ENCODE data around the gene XYLT2. TPM values are rescaled to one million over a fixed set of nuclear protein-coding genes. Genes with fewer than 3 reads are reported as not detected.
A peak's percentile ranks its signal among the peaks of the same experiment; 100 is the strongest.

Gene XYLT2
- total RNA-seq, 1 experiment from 2014 or later, result 39.7 TPM

DNA sequence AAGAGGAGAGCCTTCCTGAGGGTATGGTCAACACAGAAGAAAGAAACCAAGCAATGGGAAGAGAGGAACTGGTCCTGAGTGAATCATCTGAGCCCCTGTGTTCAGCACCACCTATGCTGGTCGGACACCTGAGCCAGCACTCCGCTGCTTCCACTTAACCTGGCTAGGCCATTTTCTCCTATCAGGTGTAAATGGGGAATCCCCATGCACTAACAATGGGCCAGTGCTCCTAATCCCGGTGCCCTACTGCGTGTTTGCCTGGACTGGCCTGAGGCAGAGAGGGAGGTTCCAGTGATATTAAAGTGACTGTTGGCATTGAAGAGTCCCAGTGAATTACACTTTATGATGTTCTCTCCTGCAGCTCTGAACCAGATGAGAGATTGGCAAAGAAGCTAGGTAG is 34.4 kb upstream of the XYLT2 start:
- DNase-seq (ENCODE audit: low spot score) (no peak), ATAC-seq (peak; percentile 73)
- no peak overlapping the region for H3K27ac Mint-ChIP-seq
- H3K9me3 Mint-ChIP-seq, result peaks cover 15% of the 10 kb centered on the region
- ChIA-PET POLR2A (no interaction called here), CTCF (interaction anchor here (1.0 to 1.4 kb wide), 4 partner anchors 38 to 217 kb away, joined by 3 to 5 read pairs (median 4); no protein-coding TSS in a partner anchor)
- no peak overlapping the region for H3K4me3 Mint-ChIP-seq
- H3K4me1 Mint-ChIP-seq, result peaks cover 25% of the 10 kb centered on the region
- H3K27me3 Mint-ChIP-seq (ENCODE audit: low read depth), result peaks cover 10% of the 10 kb centered on the region
- TF ChIP-seq TEAD1 (CRISPR knock-in tag; IDR thresholded peaks at IDR 0.05) (no peak), GABPB1 (CRISPR knock-in tag; IDR thresholded peaks at IDR 0.05) (no peak), FOXP1 (CRISPR knock-in tag; IDR thresholded peaks at IDR 0.05; ENCODE audit: borderline replicate concordance) (no peak), NR2C2 (CRISPR knock-in tag; IDR thresholded peaks at IDR 0.05) (no peak)
- TF ChIP-seq, protein P1, sequence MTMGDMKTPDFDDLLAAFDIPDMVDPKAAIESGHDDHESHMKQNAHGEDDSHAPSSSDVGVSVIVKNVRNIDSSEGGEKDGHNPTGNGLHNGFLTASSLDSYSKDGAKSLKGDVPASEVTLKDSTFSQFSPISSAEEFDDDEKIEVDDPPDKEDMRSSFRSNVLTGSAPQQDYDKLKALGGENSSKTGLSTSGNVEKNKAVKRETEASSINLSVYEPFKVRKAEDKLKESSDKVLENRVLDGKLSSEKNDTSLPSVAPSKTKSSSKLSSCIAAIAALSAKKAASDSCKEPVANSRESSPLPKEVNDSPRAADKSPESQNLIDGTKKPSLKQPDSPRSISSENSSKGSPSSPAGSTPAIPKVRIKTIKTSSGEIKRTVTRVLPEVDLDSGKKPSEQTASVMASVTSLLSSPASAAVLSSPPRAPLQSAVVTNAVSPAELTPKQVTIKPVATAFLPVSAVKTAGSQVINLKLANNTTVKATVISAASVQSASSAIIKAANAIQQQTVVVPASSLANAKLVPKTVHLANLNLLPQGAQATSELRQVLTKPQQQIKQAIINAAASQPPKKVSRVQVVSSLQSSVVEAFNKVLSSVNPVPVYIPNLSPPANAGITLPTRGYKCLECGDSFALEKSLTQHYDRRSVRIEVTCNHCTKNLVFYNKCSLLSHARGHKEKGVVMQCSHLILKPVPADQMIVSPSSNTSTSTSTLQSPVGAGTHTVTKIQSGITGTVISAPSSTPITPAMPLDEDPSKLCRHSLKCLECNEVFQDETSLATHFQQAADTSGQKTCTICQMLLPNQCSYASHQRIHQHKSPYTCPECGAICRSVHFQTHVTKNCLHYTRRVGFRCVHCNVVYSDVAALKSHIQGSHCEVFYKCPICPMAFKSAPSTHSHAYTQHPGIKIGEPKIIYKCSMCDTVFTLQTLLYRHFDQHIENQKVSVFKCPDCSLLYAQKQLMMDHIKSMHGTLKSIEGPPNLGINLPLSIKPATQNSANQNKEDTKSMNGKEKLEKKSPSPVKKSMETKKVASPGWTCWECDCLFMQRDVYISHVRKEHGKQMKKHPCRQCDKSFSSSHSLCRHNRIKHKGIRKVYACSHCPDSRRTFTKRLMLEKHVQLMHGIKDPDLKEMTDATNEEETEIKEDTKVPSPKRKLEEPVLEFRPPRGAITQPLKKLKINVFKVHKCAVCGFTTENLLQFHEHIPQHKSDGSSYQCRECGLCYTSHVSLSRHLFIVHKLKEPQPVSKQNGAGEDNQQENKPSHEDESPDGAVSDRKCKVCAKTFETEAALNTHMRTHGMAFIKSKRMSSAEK (CRISPR knock-in tag; IDR thresholded peaks at IDR 0.05; ENCODE audit: borderline replicate concordance), result no peak
- TF ChIP-seq, protein P2, sequence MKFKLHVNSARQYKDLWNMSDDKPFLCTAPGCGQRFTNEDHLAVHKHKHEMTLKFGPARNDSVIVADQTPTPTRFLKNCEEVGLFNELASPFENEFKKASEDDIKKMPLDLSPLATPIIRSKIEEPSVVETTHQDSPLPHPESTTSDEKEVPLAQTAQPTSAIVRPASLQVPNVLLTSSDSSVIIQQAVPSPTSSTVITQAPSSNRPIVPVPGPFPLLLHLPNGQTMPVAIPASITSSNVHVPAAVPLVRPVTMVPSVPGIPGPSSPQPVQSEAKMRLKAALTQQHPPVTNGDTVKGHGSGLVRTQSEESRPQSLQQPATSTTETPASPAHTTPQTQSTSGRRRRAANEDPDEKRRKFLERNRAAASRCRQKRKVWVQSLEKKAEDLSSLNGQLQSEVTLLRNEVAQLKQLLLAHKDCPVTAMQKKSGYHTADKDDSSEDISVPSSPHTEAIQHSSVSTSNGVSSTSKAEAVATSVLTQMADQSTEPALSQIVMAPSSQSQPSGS (CRISPR knock-in tag; IDR thresholded peaks at IDR 0.05; ENCODE audit: borderline replicate concordance, low read depth), result no peak
- TF ChIP-seq, protein P3, sequence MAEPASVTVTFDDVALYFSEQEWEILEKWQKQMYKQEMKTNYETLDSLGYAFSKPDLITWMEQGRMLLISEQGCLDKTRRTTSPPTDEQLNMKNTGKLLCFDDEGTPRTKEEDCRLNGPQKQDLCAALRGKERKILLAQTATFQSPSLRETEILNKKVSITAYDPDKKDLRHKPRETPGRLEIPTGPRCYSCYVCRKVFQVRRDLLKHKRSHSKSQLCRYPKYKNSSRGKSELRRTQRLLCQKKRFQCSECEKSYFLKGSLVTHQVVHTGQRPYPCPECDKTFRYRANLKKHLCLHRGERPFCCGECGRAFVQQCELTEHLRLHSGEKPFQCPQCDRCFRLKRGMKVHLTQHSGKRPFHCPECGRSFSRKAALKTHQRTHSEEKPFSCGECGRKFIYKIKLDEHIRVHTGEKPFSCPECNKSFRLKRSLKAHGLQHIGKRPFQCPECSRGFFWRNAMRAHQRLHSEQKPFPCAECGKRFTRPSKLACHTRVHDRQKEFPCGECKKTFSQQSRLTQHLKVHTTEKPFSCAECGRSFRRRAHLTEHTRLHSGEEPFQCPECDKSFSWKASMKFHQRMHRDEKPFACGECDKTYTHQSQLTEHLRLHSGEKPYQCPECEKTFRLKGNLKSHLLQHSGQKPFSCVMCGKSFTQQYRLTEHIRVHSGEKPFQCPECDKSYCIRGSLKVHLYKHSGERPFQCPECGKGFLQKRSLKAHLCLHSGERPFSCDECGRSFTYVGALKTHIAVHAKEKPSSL (CRISPR knock-in tag; conservative IDR thresholded peaks at IDR 0.05), result no peak
- H3K36me3 Mint-ChIP-seq, result peaks cover 3% of the 10 kb centered on the region; the same call in 1 of the 2 replicates

DNA sequence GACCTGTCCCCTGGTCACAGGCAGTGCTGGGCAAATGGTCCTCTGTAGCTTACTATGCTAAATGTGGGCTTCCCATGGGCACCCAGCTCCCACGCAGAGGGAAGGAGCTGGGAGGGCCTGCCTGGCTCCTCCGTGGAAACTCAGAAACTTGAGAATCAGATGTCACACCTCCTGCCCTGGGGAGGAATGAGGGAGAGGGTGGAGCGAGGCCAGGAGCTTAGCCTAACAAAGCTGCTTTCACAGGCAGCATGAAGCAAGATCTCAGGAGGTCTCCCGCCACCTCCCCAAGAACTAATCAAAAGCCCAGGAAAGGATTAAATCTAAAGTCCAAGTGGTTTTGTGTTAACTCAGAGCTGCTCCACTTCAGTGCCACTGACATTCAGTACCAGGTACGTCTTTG is 33.6 kb upstream of the XYLT2 start:
- ChIA-PET CTCF (interaction anchor here (1.0 to 1.4 kb wide), 5 partner anchors 39 to 218 kb away, joined by 3 to 5 read pairs (median 4); no protein-coding TSS in a partner anchor), POLR2A (no interaction called here)
- peaks cover 25% of the 10 kb centered on the region for H3K4me1 Mint-ChIP-seq
- TF ChIP-seq, protein P1 (CRISPR knock-in tag; IDR thresholded peaks at IDR 0.05; ENCODE audit: borderline replicate concordance), result no peak
- TF ChIP-seq, protein P2 (CRISPR knock-in tag; IDR thresholded peaks at IDR 0.05; ENCODE audit: borderline replicate concordance, low read depth), result no peak
- peaks cover 3% of the 10 kb centered on the region; the same call in 1 of the 2 replicates for H3K36me3 Mint-ChIP-seq
- ATAC-seq (no peak), DNase-seq (ENCODE audit: low spot score) (no peak)
- no peak overlapping the region for H3K27ac Mint-ChIP-seq
- no peak overlapping the region for H3K4me3 Mint-ChIP-seq
- H3K27me3 Mint-ChIP-seq (ENCODE audit: low read depth), result peaks cover 9% of the 10 kb centered on the region
- H3K9me3 Mint-ChIP-seq, result peaks cover 15% of the 10 kb centered on the region
